NCI-H69 (cell line): ENCODE results near the gene HSD17B3.
"Not testable (repeated sequence)": the region's sequence is repeated elsewhere in the genome, so short reads cannot be mapped to it uniquely, and the experiment has no call there.

Source experiments
- DNase-seq: peaks from one replicate; lab custom pipeline; 2025; lab: John Stamatoyannopoulos, UW

HSD17B3 gene

DNA sequence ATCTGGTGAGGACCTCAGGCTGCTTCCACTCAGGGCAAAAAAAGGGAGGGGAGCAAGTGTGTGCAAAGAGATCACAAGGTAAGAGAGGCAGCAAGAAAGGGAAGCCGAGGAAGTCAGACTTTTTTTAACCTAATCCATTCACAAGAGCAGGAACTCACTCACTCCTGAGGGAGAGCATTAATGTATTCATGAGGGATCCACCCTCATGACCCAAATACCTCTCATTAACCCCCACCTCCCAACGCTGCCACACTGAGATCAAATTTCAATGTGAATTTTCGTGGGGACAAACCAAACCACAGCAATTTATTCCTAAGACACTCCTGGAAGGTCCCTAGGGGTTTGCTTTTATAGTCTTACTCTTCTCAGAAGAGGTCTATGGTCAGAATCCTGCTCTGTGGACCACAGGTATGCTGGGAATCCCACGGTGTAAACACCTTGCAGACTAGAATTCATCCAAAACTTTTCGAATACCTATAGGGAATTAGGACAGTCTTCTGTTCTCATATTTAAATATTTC lies 108.7 kb downstream of the HSD17B3 start:
- peak; percentile 9 for DNase-seq

- DNase-seq, result no peak
These were observed 109.3 kb downstream of the HSD17B3 start for GRCh38 chr9:96192710-96193109.

GRCh38 chr9:96189995-96190394 lies 112.0 kb downstream of the HSD17B3 start:
- DNase-seq, result no peak

GRCh38 chr9:96189581-96189980 lies 112.4 kb downstream of the HSD17B3 start:
- DNase-seq, result not testable (repeated sequence)

DNA sequence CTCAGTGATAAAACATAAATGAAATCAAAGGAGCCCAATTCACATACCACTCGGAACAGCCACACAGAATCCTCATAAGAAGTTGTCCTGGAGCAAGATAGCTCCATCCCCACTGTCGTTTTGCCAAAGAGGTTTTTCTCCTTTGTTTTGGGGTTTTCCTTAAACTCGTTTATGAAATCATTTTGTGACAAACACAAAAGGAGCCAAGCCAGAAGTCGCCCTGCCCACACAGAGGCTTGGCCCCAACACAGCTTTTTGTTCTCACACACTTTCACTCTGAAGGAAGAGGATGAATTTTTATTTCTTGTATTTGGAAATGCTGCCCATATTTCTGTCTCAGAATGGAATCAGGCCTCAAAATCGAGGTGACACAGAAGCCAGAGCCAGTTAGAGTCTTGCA lies 113.4 kb downstream of the HSD17B3 start:
- no peak for DNase-seq

DNA sequence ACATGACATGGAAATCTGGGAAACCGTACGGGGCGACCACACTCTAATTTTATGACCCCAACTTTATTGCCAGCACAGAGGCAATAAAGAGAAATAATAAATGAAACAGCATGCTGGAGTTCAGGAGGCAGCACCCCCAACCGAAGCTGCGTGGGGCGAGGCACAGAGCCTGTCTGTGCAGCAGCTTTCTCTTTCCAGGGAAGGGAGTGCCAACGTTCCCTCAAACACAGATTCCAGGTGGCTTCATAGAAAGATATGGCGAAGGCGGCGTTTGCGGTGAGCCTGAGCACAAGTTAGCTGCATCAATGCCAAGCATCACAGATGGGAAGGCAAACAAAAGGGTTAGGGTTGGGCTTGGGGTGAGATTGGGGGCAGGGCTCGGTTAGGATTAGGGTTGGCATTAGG lies 114.8 kb downstream of the HSD17B3 start:
- DNase-seq, result peak; percentile 13

- DNase-seq, result peak; percentile 15
These were observed 115.4 kb downstream of the HSD17B3 start for GRCh38 chr9:96186591-96187011.

GRCh38 chr9:96185518-96186156 lies 116.3 kb downstream of the HSD17B3 start:
- DNase-seq, result no peak
